GM21423 (cell line): ENCODE results near the gene PLPPR1.
"Not testable (repeated sequence)": the region's sequence is repeated elsewhere in the genome, so short reads cannot be mapped to it uniquely, and the experiment has no call there.

Source experiments
- ATAC-seq: cut with Tn5 transposase; IDR thresholded peaks from one replicate; pipeline ENCODE4 v1.9.1; 2021; ENCODE audit warnings: mild to moderate bottlenecking, moderate library complexity; ENCODE audit not compliant: unreplicated experiment

Gene PLPPR1

DNA sequence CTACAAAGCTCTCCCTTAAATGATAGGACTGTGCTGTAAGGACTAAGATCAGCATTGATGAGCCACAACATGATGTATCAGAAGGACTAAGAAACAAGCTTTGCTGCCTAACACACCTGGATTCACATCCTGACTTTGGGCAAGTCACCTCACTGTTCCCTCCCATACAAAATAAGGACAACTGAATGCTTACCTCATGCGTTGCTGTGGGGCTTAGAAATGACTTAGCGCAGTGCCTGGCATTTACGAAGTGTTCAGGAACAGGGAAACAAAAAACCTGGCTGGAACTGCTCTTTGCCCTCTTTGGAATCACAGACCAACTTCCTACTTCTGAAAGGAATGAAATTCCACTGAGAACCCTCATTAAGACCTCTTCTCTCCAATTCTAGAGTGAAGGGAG is 242.6 kb downstream of the PLPPR1 start:
- no peak for ATAC-seq

DNA sequence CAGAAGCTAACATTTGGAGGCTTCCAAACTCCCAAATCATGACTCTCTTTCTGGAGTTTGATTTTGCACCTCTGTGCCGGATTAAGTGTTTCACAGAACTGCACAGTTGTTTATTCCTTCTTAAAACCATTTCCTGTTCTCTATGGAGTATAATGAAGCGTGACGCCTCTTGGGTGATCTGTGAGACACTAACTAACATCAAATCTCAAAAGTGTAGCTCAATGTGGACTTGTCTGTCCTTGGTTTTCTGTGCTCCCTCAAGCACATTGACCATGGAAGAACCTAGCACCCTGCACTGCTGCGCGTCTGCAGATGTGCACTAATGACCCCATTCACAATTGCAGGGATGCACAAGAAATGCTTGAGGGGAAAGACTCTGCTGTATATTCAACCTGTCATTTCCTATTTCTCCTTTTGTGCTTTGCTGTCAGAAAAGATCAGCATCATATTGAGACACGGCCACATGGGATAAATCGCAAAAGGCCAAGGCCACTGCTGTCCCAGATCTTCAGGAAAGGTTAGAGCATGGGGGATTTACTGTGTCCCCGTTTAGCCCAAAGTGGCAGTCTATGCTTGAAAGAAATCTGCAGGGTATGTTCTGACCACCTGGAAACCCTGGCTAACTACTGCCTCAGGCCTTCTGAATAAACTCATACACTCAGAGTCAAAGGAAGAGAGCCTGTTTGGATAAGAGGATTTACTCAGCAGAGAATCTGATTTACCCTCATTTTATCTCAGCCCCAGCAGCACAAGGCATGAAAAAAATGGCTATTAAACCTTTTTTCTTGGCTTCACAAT is 246.6 kb downstream of the PLPPR1 start:
- ATAC-seq: no peak

DNA sequence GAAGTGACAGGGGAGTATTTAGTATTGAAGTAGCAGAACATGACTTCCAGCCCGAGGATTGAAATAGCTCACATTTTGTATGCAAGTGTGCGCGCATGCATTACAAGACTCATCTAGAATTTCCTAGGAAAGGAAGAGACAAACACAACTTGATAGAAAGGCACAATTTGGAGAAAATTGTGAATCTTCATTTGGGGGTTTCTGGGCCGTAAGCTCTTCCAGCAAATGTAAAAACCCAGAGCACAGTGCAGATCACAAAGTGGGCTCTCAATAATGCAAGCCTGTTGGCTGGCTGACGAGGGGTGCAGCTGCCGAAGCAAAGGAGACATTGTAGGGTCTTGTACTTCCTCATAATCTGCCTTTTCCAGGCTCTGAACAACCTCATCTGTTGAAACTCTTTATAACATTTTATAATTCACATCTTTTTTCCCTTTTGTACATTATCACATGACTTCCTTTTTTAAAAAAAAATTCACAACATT is 247.3 kb downstream of the PLPPR1 start:
- no peak for ATAC-seq

DNA sequence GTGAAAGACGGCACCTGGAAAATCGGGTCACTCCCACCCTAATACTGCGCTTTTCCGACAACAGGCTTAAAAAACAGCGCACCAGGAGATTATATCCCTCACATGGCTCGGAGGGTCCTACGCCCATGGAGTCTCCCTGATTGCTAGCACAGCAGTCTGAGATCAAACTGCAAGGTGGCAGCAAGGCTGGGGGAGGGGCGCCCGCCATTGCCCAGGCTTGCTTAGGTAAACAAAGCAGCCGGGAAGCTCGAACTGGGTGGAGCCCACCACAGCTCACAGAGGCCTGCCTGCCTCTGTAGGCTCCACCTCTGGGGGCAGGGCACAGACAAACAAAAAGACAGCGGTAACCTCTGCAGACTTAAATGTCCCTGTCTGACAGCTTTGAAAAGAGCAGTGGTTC is 262.5 kb downstream of the PLPPR1 start:
- ATAC-seq: not testable (repeated sequence)

DNA sequence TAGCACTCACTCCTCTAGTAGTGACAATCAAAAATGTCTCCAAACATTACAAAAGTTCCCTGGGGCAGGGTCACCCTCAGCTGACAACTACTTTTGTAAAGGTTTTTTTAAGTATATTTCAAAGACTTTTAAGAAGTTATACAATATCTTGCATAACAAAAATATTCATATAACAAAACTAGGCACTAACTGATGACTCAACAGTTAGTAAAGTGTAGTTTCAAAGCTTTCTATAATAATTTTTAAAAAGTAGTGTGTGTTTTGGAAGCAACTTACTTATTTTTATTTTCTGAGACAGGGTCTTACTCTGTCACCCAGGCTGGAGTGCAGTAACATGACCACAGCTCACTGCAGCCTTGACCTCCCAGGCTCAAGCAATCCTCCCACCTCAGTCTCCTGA is 271.4 kb downstream of the PLPPR1 start:
- no peak for ATAC-seq

DNA sequence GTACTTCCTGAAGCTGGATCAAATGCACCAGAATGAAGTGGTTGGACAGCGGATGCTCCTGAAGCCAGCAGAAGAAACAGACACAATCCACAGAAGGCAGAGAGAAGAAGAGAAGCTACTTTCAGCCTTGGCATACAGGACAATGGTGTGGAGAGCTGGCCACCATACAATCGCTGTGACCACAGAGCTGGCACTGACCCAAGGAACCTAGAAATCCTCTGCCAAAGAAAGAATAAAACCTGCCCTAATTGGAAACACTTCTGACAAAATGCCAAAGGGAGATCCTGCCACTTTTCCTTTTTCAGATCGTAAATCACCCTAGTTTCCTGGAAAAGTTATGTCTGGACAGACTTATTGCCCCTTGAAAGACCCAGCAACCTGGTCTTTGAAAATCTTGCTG is 278.5 kb downstream of the PLPPR1 start:
- ATAC-seq: no peak

DNA sequence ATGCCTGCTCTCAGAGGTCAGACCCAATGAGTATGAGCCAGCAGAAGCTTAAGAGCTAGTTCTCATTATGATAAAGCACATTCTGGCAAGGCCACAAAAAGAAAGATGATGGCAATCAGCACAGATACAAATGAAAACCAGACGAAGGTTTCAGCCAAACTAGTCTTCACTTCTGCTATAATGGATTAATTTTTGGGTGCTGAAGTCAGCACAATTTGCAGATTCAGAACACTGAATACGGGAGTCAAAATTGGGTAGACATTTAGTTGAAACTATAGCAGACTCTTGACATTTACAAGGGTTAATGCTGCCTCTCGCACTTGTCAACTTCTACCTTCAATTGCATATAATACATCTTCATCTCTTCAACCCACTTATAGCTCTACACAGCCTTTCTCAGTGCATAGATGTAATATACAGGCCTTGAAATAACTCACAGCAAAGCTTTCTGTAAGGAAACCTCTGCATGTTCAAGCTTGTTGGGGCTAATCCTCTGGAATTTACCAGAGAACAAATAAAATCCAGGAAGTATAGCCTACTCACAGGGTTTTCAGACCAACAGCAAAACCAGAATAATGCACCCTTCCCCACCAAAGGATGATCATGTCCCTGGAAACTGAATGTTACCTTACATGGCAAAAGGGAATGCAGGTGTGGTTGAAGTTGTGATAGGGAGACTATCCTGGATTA is 279.1 kb downstream of the PLPPR1 start:
- no peak for ATAC-seq

DNA sequence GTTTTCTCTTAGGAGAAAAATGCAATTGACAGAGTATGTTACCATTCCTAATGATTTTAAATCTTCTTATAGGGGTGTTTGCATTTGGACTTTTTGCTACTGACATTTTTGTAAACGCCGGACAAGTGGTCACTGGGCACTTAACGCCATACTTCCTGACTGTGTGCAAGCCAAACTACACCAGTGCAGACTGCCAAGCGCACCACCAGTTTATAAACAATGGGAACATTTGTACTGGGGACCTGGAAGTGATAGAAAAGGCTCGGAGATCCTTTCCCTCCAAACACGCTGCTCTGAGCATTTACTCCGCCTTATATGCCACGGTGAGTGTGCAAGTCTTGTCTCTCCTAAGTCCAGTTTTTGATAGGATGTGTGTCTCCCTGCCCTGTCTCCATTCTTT is 280.6 kb downstream of the PLPPR1 start:
- no peak for ATAC-seq

DNA sequence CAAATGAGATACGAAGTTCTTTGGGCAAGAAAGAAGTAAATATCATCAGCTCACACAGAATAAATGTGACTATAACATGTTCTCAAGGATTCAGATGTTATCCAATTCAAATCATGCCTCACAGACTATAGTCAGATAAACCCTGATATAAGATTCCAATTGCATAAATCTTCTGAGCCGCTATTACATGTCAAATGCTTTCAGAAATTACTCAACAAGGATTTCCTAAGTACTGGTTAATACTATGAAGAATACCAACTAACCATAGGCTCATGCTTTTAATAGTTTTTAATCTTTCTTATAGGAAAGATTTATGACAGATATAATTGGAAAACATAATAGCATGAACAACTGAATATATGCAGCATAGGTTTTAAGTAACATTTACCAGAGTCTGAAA is 282.7 kb downstream of the PLPPR1 start:
- ATAC-seq: no peak

DNA sequence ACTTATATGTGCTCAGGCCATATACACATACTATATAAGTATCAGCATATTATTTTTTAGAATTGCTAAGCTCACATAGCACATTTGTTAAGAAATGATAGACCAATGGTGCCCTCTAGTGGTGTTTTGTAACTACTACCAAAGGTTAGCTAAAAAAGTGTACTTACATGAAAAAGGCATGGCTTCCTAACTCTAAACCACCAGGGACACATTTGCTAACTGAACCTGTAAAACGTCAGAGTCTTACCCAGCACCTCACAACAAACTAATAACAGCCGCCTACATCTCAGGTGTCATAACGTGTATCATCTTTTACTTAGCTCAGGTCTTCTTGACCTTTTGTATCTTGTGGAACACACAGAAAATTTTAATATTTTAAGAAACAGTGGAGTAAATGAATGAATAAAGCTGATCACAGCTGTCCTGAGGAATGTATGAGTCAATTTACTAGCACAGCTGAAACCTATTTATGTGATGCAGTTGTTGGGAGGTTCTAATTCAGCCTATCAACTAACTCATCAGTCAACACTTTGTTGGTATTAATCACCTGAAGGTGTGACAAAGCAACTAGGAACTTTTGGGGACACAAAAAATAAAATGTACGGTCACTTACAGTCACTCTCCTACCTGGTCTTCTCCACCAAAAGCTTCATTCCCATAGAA is 283.4 kb downstream of the PLPPR1 start:
- peak; percentile 96 for ATAC-seq

DNA sequence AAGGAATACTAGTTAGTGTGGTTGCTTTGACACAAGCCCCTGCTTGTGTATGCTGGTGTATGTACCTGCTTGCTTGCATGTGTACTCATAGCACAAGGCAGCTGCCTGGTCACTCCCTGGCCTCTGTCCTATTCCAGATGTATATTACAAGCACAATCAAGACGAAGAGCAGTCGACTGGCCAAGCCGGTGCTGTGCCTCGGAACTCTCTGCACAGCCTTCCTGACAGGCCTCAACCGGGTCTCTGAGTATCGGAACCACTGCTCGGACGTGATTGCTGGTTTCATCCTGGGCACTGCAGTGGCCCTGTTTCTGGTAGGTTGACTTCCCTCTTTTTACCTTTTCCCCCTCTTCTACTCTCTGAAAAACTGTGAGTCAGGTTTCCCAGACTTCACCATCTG is 284.1 kb downstream of the PLPPR1 start:
- no peak for ATAC-seq

DNA sequence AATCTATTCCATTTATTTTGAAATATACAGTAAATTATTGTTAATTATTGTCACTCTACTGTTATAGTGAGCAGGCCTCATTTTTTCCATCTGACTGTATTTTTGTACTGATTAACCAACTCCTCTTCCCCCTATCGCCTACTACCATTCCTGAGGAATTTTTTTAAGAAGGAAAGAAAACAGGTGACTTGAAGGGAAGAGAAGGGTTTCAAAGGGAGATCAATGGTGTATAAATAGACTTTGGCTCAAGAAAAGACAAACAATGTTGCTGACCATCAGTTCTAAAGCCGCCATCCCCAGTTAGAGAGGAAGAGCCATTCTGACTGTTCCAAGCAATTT is 286.6 kb downstream of the PLPPR1 start:
- ATAC-seq: no peak

DNA sequence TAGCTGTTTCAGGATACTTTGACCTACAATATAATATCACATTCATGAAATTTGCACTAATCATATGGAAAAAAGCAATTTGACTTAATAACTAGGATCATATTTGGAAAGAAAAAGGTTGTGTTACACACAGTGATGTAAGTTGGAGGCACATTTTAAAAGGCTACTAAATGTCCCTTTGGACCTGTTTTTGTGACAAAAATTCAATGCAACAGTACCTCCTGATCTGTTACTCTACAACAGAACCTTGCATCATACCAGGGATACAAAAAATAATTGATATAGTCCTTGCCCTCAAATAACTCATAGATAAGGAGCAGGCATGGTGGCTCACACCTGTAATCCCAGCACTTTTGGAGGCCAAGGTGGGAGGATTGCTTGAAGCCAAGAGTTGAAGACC is 289.2 kb downstream of the PLPPR1 start:
- ATAC-seq: no peak

DNA sequence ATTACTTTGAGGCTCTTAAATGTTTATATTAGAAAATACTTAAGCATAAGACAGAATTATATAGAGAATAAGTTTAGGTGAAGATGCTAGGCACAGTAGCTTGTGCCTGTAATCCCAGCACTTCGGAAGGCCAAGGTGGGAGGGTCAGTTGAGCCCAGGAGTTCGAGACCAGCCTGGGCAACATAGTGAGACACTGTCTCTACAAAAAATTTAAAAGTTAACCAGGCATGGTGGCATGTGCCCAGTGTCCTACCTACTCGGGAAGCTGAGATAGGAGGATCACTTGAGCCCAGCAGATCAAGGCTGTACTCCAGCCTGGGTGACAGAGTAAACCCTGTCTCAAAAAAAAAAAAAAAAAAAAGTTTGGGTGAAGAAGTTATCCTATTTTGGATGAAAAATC is 294.6 kb downstream of the PLPPR1 start:
- no peak for ATAC-seq

DNA sequence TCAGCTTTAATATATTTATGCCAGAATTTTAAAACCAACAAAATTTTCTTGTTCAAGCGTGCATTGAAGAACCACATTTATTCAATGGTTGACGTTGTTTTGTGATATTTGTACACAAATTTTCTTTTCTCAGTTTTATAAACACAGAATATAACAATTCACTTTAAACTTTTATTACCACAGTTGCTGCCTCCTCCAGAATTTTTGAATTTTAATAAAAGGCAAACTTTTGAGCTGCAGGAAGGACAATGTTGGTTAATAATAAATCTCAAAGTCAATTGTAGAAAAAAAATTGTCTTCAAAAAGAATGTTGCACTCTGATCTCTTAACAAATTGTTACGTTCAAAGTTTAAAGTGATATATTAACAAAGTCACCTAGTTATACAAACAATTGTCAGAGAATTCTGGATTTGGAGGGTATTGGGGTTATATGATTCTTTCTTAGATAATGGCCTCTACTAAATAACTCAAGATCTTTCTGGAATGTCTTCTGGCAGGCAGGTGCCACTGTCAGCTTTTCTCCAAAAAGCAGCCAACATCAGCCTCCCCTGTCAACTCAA is 295.8 kb downstream of the PLPPR1 start:
- no peak for ATAC-seq

DNA sequence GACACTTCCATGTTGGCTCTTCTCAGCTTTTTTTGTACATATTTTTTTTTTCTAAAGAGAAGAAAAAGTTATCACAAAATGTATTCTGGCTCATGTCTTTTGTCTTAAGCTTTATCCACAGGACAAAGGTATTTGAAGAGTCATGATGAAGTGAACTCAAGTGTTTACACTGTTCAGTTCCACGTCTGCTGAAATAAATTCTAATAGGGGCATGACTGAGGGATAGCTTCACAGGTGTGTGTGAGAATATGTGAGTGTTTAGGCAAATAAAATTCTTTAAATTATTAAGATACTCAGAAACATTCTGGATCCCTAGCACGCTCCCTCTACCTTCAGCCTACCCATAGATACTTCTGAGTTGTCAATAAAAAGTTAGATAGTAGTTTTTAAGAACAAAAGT is 296.5 kb downstream of the PLPPR1 start:
- no peak for ATAC-seq

DNA sequence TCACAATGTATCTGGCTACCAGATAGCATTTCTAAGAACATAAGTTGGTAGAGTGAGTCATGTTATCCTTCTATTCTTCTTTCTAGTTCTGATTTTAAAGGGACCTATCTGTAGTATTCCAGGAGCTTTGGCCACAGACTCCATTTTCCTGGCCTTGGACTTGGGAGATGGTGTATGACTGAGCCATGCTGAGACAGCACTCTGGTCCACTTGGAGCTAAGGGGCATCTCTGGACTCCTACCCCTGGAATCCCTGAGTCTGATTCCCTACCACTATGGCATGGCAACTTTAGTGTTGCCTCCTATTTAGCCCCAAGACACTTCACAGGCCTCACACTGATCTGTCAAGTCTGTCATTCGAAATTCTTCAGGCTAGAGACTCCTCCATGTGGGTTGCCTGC is 297.5 kb downstream of the PLPPR1 start:
- no peak for ATAC-seq

DNA sequence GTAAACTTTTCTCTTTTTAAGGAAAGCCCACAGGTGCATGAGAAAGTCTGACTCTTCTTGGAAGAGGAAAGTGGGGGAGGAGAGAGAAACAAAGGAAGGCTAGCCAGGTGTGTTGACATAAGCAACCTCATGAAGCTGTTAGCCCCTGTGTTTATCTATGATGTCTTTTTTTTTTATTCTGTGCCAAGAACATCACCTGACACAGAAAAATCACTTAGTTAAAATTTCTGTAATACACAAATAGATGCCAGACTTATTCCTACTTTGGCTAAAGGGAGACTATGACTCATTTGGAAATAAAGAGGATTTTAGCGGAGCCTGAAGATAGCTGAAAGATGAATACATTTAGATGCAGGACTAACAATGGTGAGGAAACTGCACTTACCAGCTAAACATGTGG is 298.0 kb downstream of the PLPPR1 start:
- no peak for ATAC-seq

DNA sequence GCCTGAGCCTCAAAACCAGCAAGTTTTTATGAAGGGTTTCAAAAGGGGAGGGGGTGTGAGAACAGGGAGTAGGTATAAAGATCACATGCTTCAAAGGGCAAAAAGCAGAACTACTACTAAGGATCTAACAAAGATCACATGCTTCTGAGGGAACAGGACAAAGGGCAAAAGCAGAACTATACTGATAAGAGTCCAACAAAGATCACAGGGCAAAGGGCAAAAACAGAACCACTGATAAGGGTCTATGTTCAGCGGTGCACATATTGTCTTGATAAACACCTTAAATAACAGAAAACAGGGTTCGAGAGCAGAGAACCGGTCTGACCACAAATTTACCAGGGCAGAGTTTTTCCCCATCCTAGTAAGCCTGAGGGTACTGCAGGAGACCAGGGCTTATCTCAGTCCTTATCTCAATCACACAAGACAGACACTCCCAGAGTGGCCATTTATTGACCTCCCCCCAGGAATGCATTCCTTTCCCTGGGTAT is 298.9 kb downstream of the PLPPR1 start:
- not testable (repeated sequence) for ATAC-seq

DNA sequence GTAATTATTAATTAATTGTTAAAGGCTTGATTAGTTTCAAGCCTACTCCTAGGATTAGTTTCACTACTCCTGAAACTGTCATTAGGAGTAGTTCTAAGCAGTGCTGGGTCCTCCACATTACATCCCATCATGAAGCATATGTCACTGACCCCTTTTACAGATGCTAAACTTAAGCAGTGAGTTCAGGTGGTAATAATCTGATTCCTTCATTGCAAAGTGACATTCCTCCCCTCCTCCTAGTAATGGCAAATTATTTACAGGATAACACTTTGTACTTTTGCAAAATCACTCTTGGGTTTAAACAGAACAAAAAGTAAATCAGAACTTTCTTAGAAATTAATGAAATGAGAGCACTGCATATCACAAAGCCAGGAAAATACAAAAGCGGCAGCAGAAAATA is 303.8 kb downstream of the PLPPR1 start:
- no peak for ATAC-seq

DNA sequence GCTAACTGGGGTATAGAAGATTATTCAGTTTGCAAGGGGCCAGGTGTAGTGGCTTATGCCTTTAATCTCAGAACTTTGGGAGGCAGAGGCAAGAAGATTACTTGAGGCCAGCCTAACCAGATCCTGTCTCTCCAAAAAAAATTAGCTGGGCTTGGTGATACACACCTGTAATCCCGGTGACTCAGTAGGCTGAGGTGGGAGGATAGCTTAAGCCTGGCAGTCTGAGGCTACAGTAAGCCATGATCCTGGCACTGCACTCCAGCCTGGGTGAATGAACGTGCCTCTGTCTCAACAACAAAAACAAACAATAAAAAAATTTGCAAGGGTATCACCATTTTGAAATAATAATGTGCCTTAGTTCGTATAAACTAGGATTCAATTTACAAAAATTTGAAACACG is 305.0 kb downstream of the PLPPR1 start:
- no peak for ATAC-seq
